ENCODE measurements around the gene ARHGAP1.

The ARHGAP1 gene

DNA sequence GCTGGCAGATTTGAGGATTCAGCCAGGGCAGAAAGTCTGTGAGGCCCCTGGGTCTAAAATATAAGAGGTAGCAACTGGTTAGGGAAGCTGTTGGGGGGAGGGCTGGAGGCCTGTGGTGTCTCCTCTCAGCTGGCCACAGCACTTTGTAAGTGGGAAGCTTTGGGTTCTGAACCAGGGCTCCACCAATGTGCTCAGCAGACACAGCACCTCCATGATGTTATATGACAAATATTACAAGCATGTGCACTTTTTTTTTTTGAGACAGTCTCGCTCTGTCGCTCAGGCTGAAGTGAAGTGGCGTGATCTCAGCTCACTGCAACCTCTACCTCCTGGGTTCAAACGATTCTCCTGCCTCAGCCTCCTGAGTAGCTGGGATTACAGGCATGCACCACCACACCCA lies 8.0 kb downstream of the ARHGAP1 start:
- DNase-seq: no peak

DNA sequence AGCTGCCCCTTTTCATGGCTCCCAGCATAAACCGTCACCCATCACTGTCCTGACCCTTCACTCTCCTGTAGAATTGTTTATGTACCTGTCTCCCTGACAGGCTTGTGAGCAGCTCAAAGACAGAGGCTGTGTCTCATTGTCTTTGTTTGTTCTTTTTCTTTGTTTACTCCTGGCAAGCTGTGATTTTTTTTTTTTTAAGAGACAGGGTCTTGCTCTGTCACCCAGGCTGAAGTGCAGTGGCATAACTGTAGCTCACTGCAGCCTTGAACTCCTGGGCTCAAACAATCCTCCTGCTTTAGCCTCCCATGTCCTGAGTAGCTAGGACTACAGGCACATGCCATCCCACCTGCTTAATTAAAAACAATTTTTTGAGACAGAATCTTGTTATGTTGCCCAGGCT lies 9.7 kb downstream of the ARHGAP1 start:
- DNase-seq: no peak

DNA sequence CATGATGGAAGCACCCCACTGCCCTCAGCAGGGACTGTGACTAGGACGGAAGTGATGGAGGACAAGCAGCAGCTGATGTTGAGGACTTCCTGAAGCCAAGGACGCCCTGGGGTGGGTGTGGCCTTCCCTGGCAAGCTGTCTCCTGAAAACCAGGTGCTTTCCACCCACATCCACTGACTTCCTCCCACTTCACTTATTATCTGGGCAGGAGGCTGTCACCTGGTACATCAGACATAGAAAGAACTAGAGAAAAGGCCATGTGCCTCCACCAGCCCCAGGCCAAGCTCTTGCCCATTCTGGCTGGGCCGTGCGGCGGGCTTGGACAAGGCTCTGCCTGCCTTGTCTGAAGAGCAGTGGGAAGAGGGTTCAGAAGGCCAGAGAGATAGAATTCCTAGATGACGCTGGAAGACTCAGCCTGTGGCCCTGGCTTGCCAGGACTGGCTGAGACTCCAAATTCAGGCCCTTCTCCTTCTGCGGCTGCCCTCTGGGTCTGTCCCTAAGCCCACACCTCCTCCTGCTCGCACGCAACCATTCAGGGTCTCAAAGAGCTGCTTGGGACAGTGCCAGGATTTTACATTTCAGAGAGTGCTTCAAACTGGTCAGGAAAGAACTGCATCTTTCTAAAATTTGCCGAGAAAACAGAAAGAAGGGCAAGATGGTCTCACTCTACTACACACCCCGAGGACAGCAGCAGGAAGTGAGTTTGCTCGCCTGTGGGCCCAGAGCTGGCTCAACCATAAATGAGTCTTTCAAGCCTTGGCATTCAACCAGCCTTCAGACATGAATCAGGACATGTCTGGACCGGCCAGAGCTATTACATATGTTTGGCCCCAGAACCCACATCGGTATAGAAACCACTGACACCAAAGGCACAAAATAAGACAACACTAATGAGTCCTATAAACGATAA lies 13.3 kb downstream of the ARHGAP1 start:
- DNase-seq: no peak

DNA sequence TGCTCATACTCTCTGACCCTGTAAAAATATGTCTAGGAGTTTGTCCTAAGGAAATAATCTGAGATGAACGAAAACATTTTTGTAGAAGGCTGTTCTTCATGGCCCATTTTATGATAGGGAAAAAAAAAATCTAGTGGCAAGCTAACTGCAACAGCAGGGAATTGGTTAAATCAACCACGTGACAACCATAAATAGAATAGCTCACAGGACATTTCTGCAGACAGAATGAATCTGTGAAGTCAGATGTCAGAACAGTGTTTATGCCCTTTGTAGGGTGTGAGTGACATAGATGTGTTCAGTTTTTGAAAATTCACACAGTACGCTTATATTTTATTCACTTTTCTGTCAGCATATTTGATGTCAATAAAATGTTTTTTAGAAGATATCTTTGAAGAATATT lies 16.1 kb downstream of the ARHGAP1 start:
- no peak for DNase-seq

DNA sequence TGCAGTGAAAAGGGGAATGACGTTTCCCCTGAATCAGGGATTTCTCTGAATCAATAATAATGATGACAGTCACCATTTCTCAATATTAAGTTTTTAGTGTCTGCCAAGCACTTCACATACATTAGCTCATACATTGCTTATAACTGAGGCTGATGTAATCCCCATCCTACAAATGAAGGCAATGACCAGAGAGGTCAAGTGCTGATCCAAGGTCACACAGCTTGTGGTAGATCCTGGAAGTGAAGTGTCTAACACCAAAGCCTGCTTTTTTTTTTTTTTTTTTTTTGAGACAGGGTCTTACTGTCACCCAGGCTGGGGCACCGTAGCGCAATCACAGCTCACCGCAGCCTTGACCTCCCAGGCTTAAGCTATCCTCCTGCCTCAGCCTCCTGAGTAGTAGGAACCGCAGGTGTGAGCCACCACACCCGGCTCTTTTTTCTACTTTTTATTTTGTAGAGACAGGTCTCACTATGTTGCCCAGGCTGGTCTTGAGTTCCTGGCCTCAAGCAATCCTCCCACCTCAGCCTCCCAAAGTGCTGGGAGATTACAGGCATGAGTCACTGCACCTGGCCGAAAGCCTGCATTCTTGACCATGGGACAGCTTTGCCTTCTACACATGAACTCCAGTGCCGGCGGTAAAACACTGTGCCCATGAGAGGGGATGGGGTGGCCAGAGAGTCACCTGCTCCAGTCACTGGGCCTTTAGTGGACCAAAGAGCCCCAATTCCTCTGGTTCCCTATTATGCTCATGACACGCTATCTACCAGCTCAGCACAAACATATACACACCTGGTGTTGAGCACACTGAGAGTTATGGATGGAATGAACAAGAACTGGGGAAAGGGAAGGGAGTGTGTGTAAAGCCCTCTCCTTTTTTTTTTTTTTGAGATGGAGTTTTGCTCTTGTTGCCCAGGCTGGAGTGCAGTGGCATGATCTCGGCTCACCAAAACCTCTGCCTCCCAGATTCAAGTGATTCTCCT lies 17.4 kb downstream of the ARHGAP1 start:
- DNase-seq: no peak

DNA sequence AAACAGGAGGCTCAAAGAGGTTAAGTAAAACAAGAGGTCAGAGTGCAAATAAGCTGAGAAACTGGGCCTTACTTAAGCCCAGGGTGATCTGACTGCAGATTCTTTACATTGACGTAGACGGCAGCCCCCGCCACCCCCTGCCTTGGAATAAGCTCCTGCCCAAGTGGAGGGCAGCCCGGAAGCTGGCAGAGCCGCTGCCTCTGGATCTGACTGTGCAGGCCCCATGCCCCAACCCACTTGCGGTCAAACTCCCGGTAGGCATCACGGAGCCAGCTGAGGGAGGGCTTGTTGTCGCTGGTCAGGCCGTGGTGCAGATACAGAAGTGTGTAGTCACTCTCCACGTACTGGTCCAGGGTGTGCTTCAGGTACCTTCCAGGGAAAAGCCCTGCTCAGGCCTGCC lies 18.6 kb downstream of the ARHGAP1 start:
- no peak for DNase-seq

DNA sequence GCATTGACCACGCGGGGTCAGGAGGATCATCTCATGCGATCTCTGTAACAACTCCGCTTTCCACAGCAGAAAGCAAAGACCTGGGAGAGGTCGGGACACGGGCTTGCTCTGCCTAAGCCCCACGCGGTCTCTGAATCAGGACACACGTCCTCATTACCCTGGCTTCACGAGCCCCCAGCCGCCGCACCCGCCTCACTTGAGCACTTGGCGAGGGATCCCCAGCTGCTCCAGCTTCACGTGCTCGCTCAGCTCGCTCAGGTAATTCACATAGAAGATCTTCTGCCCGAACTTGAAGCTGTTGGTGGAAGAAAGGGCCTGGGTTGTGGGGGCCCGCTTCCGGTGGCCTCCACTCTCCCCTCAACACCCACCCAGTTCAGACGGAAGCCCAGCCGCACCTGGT lies 19.6 kb downstream of the ARHGAP1 start:
- no peak for DNase-seq

DNA sequence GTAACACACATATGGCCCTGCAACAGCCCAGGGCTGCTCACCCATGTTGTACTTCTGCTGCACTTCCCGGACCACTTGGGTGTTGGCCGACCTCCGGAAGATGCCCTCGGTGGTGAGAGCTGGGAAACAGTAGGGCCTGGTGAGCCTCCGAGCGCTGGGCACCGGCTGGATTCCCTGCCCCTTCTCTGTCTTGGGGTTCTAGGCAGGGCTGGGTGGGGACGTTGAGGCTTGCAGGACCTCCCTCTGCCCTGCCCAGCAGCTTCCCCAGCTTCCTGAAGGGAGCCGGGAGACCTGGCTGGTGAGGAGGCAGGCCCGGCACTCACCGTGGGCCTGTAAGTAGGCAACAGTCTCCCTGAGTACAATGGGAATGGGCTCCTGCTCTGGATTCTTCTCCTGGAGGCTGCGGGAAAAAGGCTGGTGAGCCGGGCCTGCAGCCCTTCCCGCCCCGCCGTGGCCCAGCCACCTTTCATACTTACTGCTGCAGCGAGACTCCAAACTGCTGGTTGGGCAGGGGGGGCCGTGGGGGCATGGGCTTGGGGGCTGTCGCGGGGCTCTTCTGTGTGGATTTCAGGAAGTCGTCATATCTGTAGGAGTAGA lies 20.2 kb downstream of the ARHGAP1 start:
- no peak for DNase-seq

DNA sequence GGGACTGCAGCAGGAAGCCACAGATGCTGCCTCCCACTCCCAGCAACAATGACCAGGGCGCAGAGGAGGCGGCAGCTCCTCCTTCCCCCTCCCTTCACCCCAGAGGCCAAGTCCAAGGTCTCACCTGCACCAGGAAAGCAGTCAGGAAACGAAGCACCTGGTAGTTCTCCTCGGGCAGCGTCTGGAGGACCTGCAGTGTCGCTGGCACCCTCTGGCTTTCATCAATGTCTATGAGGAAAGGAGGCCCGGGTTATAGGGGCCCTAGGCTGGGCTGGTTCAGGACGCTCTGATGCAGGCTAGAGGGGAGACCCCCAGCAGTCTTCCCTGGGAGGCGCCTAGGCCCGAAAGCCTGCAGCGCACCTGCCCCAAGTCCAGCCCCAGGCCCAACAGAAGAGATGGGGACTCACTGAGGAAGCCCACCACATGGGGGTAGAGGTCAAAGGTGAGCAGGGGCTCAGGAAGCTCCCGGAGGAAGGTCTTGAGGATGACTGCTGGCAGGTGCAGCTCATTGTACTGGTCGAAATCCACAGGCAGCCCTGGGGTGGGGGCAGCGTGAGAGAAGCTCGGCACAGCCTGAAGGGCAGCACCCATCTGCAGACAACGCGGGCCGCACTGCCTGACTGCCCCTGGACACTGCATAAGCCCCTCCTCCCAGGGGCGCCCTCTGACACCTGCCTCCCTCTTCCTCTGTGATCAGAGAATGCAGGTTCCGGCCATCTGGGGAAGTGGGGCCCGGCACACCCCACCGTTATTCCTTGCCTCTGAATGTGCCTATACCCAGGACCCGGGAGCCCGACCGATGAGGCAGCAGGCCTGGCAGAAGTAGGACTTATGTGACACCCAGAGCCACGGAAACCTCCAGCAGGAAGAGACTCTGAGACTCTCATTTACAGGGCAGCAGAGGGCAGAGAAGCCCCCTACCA lies 20.9 kb downstream of the ARHGAP1 start:
- no peak for DNase-seq

DNA sequence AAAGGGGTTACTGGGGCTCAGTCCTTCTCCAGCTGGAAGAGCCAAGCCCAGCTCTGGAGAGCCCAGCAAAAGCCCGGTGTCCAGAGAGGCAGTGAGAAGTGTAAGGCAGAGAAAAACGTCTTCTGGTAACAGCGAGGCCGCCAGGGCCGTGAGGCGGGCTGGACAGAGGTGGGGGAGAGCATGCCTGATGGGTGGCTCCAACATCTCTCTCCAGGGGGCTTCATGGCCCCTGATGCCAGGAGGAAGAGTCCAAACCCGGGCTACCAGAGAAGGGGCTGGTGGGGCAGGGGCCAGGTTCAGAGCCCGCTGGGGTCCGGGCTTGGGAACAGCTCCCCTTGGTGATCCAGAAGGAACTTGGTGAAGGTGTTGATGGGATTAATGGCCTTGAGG lies 21.7 kb downstream of the ARHGAP1 start:
- DNase-seq: no peak

DNA sequence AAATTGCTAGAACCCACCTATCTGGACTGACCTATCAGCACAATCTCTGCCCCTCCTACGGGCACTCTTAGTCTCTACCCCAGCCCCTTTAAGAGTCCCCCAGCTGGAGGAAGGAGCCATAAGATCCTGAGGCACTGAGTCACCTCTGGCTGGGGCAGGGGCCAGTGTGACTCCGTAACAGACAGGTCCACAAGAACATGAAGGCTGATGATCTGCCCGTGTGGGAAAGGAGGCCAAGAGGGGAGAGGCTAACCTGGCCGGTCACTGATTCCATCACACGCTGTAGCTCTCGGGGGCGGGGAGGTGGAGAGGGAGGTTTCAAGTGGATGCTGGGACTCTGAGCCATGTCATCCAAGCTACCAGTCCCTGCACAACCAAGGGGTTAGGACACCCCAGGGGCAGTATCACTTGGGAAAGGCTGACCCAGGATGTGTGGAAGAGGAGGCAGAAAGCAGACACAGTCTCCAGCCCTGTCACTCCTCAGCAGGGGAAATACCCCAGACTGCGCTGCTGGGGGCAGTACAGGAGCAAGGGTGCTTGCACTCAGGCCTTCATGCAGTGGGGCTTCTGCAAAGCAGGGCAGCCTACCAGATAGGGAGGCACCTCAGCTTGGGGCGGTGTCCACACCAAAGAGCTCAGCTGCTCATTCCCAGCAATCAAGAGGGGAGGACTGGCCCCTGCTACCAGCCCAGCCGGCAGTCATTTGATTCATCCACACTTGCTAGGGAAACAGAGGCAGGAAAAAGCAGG lies 22.3 kb downstream of the ARHGAP1 start:
- DNase-seq: no peak

DNA sequence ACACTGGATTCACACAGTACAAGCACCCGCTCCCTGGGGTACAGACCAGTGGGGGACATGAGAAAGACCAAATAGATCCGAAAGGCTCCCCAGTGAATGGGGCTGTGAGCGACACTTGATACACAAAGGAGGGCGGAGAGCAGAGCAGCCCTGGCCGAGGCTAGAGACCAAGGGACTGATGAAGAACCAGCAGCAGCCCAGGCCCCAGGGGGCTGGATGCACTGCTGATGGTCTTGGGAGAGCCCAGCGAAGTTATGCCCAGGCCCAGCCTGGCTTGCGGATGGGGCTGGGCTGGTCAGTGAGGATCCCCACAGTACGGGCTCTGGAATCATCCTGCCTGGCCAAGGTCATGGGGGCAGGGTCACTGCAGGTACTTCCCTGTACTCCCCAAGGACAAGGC lies 23.2 kb downstream of the ARHGAP1 start:
- no peak for DNase-seq

DNA sequence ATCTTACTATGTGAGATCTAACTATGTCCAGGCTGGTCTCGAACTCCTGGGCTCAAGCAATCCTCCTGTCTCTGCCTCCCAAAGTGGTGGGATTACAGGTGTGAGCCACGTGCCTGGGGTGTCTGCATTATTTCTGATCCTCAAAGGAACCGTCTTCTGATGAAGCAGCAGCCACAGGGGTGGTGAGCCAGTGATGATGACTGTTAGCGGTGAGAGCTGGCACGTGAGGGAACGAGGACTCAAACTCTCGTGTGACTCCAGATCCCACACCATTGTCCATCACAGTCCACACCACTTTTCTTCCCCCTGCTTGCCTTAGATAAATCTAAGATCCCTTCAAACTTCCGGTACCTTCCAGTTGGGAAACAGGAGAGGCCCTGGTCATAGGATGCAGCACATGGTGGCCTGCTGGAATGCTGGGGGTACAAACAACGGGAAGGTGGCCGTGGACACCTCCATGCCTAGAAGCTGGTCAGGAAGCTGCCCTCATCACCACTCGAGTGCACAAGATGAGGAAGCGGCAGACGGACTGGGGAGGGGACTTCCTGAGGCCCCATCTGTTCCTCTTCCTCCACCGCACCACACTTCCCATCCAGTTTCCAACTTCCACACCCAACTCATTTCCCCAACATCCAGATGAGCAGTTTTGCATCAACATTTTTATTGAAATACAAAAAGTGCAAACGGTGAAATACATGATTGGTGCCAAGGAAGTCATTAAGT lies 23.8 kb downstream of the ARHGAP1 start:
- no peak for DNase-seq

DNA sequence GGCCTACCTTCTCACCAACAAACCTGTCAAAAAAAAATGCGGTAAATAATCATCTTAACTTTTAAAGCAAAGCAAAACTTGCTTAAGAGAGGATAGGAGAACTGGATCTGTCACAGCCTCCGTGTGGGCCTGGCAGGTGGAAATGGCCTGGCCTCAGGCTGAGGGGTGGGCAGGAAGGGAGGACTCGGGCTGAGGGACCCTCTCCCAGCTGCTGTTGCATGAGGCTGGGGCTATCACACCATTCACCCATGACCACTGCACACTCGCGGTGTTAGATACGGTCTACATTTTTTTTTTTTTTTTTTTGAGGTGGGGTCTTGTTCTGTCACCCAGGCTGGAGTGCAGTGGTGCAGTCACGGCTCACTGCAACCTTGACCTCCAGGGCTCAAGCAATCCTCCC lies 24.5 kb downstream of the ARHGAP1 start:
- DNase-seq: no peak

DNA sequence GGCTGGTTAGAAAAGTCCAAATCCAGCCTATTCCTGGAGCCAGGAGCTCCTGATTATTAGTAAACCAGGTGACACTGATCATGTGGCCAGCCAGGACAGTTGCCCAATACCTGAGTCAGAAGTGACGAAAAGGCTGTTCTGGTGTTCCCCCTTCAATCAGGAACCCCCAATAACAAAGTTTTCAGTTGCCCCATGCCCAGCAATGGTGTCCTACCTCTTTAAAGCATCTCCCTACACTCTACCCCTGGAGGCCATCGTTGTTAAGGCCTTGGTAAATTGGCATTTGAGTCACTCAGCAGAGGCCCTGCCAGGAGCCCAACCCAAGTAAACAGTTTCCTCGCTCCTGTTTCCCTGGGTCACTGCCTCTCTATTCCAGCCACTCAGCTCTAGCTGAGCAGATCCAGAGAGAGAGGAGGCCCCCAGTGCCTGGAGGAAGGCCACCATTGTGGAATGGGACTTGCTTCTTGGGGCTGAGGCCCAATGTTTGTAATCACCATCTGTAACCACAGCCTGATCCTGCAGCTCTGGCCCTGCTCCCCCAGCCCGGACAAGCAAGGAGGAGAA lies 25.0 kb downstream of the ARHGAP1 start:
- no peak for DNase-seq

DNA sequence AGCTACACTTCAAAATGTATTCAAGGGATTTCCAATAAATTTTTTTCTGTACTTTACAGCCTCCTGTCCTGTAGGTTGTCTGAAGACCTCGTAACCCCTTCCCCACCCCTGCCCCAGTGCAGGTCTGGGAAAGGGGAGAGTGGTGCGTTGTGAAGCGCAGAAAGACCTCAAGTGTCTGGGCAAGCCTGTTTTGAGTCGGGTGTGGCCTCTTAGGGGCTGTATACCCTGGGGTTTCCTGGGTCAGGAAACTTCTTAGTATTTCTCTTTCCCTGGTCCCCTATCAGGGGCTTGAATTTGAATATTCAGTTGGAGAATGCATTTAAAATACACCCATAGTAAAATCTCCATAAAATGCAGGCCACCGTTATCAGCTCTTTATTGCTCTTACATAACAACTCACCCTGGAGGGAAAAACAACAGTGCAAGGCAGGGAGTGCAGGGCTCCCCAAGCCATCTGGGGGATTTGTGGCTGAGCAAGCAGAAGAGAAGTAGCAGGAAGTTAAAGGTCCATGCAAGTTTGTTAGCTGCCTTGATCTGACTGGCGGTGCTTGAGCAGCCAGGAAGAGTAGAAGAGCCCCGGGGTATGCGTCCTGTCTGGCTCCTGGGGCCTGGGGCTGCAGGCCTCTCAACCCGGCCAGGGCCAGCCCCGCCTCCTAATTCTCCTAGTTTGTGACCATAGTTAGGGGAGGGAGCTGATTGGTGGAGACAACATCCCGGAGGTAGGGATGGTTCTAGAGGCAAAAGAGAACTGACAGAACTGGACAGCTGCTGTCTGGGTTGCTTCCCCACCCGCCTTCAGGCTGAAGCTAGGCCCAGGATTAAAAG lies 25.7 kb downstream of the ARHGAP1 start:
- DNase-seq: no peak

DNA sequence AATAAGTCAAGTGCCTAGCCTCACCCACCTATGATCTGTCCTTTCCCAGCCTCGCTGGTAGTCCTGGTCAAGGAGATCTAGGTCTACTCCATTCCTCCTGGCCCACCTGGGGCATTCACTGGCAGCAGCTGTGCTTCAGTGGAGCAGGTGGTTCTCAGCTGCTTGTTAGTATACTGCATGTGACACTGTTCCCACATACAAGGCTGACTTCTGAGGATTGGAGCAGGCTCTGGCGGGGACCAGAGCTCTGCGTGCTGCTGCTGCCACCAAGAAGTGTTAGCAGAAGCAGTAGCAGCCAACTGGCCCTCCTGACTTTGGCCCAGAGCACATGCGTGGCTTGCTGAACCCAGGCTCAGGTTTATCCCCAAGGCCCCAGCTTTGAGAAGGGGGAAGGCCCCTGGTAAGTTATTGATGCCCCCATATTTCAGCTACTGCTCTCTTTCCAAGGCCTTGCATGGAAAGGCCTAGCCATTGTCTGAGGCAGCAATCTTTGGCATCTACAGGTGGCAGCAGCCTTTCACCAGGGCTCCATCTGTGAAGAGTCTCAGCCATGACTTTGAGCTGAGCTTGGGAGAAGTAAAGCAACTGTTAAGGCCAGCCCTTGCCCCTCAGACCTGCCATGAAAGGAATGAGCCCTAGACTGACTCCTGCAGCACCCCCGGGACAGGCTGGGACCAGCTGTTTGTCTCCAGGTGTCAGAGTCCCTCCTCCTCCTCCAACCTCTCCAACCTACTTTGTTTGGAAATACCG lies 26.5 kb downstream of the ARHGAP1 start:
- no peak for DNase-seq

DNA sequence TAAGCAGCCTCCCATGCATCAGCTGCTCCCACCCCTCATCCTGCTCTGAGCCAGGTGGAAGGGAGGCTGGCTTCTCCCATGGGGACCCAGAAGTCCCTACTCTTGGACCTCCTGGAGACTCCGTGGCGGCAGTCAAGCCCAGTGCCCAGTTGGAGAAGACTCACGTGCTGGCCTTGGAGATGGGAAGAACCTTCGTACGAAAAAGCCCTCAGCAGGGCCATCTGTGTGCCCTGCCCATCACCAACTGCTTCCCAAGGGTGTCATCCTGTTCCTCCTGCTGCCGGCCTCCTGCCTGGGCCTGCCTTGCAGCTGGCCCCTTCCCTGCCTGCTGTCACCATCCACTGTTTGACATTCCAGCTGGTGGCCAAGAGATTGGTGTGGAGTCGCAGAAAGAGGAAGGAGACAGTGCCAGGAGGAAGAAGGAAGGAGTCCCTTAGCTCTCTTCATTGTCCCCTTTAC lies 28.0 kb downstream of the ARHGAP1 start:
- DNase-seq: no peak

DNA sequence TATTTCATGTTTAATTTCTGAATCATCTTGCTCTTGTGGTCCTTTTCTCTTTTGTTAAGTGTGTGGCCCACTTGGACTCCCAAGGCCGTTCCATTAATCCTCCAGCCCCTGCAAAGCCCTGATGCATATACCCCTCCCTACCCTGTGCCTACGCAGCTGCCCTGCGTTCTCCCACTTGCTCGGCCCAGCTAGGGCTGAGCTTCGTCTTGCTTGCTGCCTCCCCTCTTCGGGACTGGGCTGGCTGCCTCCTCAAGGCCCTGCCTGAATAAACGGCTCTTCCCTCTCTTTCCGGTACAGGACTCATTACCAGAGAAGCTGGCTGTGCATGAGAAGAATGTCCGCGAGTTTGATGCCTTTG lies 28.5 kb downstream of the ARHGAP1 start:
- DNase-seq: no peak

Measured in NCI-H2107 (cell line).